GM12872 (cell line): Measurements from ENCODE around the gene ADPRHL1.

ENCODE experiments used
- CTCF ChIP-seq: IDR thresholded peaks from 3 replicates; pipeline ENCODE4 v1.5.1; 2011; ENCODE audit warnings: low read depth, mild to moderate bottlenecking, low read length, moderate library complexity; ENCODE audit not compliant: insufficient read depth

ADPRHL1 gene

DNA sequence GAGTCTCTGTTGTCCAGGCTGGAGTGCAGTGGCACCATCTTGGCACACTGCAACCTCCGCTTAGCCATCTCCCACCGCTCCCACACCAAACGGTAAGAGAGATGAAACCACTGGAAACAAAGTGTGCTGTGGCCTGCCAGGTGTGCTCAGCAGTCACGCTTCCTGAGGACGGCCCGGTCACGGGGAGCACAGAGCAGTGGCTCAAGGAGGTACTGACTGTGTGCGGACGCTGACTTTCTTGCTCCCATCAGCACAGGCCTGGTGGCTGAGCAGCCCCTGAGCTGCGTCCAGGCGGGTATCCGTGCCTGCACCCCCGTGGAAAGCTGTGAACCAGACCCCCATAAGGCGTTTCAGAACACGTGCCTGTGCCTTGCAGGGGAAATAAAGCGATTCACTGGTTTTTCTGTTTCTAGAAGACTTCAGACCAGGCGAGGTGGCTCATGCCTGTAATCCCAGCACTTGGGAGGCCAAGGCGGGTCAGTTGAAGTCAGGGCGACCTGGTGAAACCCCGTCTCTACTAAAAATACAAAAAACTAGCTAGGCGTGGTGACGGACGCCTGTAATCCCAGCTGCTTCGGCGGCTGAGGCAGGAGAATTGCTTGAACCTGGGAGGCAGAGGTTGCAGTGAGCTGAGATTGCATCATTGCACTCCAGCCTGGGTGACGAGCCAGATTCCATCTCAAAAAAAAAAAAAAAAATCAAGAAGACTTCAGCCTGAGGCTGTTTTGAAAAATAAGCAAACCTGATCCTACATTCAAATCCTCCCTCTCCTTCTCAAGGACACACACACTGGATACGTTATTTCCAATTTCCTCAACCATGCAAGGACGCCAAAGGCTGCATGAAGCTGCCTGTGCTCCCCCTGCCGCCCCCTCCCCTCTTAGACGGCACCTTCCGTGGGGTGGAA is 25.5 kb downstream of the ADPRHL1 start:
- TF ChIP-seq CTCF = no peak

DNA sequence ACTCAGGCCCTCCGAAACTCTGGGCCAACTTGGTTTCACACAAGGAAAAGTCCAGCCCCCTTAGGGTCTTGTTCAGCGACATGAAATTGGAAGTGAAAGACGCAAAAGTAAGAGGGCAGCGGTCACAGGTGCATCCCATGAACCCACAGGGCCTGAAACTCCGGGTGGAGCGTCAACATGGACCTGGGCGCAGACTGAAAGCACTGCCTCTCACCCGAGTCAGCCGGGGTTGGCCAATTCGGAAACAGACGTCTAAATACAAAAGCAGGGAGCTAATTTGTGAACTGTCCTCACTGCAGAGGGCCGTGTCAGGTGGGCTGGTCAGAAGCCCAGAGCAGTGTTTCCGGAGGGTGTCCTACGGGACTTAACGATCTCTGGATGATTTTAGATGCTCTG is 26.7 kb downstream of the ADPRHL1 start:
- TF ChIP-seq CTCF = no peak

GRCh38 chr13:113425941-113426590 is 27.2 kb downstream of the ADPRHL1 start:
- no peak for TF ChIP-seq CTCF

DNA sequence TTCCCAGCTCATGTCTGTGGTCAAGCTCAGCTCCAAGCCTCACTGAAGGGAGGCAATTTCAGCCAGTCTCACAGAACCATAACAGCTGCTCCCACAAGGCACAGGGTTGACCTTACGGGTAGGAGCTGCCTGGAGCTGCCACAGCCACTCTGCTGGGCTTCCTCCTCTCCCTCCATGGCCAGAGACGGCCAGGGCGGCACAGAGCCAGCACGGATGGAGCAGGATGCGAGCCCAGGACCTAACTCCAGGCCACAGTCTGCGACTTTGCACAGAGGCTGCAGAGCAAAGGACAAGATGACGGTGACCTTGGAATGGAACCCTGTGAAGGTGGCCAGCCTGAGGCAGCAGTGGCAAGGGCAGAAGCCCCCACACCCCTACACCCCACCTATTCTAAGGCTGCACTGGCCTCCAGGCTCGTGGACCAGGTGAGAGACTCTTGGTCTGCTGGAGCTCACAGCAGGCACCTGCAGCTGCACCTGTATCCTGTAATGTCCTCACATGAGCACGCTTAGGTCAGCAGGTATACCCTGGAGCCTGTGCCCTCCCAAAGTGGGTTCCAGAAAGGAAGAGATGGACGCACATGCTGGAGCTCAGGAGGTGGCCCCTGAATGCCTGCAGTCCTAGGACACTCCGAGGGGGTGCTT is 29.6 kb downstream of the ADPRHL1 start:
- no peak for TF ChIP-seq CTCF

DNA sequence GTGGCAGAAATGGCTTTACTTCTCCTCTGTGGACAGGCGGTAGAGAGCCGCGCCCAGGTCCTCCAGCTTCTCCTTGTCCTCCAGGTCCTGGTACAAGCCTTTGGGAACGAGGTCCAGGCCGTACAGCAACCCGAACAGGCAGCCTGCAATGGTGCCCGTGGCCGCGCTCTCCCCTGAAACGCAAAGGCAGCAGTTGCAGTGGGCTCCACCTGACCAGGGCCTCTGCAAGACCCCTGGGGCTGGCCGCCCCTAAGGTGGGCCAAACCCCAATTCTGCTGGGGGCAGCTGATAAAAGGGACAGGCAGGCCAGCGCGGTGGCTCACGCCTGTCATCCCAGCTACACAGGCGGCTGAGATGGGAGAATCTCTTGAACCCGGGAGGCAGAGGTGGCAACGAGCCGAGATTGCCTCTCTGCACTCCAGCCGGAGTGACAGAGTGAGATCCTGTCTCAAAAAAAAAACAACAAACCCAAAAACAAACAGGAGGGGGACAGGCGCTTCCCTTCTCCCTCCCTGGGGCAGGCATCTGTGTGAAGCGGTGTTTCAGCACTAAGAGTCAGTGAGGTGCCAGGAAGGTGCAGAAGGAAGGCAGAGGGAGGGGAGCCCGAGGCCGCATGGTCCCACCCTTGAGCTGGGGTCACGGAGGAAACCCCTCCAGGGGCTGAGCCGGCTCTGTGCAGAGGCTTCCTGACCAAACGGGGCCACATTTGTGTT is 30.3 kb downstream of the ADPRHL1 start:
- no peak for TF ChIP-seq CTCF

GRCh38 chr13:113421673-113422270 is 31.5 kb downstream of the ADPRHL1 start:
- no peak for TF ChIP-seq CTCF
